ENCODE results near the gene OR2T11.
"Not testable (repeated sequence)": the region's sequence is repeated elsewhere in the genome, so short reads cannot be mapped to it uniquely, and the experiment has no call there.

OR2T11 gene, protein sequence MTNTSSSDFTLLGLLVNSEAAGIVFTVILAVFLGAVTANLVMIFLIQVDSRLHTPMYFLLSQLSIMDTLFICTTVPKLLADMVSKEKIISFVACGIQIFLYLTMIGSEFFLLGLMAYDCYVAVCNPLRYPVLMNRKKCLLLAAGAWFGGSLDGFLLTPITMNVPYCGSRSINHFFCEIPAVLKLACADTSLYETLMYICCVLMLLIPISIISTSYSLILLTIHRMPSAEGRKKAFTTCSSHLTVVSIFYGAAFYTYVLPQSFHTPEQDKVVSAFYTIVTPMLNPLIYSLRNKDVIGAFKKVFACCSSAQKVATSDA

DNA sequence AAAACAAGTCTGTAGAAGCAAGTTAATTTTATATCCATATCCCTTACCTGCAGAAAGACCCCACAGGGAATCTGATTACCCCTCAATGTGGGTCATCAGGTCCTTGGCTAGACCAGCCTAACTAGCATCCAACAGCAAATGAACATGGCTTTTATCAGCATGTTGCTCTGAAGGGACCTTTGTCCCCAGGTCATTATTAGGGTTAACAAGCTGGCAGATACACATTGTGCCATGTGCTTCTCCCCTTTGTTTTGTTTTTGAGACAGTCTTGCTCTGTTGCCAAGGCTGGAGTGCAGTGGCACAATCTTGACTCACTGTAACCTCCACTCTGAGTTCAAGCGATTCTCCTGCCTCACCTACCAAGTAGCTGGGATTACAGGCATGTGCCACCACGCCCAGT, at the start of gene OR2T11:
Gene OR2T11, minus strand, starts transcription at position 101 of the 400 bp plus-strand sequence. CDS start 7,963 bp downstream, outside the sequence.
- H3K27me3 ChIP-seq (ENCODE audit: control insufficient read depth, insufficient read depth, low read length); H3K36me3 ChIP-seq (ENCODE audit: control insufficient read depth, insufficient read depth, low read length); H3K4me1 ChIP-seq (ENCODE audit: control insufficient read depth, insufficient read depth, low read length); H3K9ac ChIP-seq (ENCODE audit: low read length); H3K4me3 ChIP-seq (ENCODE audit: low read length); H3K9me3 ChIP-seq (ENCODE audit: control insufficient read depth, low read length): not testable (repeated sequence)

DNA sequence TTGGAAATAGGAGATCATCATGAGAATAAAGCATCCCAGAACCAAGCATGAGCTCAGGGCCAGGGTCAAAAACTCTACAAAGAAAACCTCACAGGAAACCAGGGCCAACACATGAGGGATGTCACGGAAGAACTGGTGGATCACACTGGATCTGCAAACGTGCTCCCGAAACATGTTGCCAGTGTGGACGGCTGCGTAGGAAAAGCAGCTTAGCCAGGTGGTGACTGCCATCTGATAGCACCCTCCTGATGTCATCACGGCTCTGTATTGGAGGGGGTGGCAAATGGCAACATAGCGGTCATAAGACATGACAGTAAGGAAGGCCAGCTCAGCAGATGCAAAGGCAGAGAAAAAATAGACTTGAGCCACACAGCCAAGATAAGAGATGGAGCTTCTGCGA, 46.8 kb upstream of the OR2T11 start:
- Histone ChIP-seq H3K27me3 (ENCODE audit: control insufficient read depth, insufficient read depth, low read length) (no peaks in the 10 kb centered on the region), H3K9ac (ENCODE audit: low read length) (no peak overlapping the region), H3K36me3 (ENCODE audit: control insufficient read depth, insufficient read depth, low read length) (no peaks in the 10 kb centered on the region), H3K9me3 (ENCODE audit: control insufficient read depth, low read length) (no peaks in the 10 kb centered on the region), H3K4me1 (ENCODE audit: control insufficient read depth, insufficient read depth, low read length) (no peaks in the 10 kb centered on the region), H3K4me3 (ENCODE audit: low read length) (no peak overlapping the region)

DNA sequence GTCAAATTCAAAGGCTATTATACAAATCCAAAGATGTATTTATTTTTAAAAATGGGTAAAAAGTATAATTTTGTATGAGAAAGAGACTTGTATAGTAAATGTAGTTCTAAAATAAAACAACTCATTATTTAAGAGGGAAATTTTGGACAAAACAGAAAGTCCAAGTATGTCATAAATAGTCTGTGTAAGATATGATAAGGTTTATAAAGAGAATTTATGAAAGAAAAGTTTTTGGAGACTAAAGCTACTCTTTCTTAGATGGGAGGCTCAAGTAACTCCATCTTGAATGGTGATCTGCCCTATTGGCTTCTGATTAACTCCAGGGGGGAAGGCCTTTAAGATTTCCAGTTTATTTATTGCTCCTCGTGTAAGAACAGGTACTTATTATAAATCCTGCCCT, 35.1 kb upstream of the OR2T11 start:
- no peaks in the 10 kb centered on the region for H3K9me3 ChIP-seq (ENCODE audit: control insufficient read depth, low read length)
- no peaks in the 10 kb centered on the region for H3K27me3 ChIP-seq (ENCODE audit: control insufficient read depth, insufficient read depth, low read length)
- H3K4me3 ChIP-seq (ENCODE audit: low read length) = no peak overlapping the region
- no peaks in the 10 kb centered on the region for H3K36me3 ChIP-seq (ENCODE audit: control insufficient read depth, insufficient read depth, low read length)
- H3K9ac ChIP-seq (ENCODE audit: low read length) = no peak overlapping the region
- H3K4me1 ChIP-seq (ENCODE audit: control insufficient read depth, insufficient read depth, low read length) = no peaks in the 10 kb centered on the region

- H3K9ac ChIP-seq (ENCODE audit: low read length); H3K4me1 ChIP-seq (ENCODE audit: control insufficient read depth, insufficient read depth, low read length); H3K36me3 ChIP-seq (ENCODE audit: control insufficient read depth, insufficient read depth, low read length); H3K4me3 ChIP-seq (ENCODE audit: low read length); H3K27me3 ChIP-seq (ENCODE audit: control insufficient read depth, insufficient read depth, low read length); H3K9me3 ChIP-seq (ENCODE audit: control insufficient read depth, low read length): not testable (repeated sequence)
Measured at GRCh38 chr1:248663453-248664328, 28.8 kb upstream of the OR2T11 start.

DNA sequence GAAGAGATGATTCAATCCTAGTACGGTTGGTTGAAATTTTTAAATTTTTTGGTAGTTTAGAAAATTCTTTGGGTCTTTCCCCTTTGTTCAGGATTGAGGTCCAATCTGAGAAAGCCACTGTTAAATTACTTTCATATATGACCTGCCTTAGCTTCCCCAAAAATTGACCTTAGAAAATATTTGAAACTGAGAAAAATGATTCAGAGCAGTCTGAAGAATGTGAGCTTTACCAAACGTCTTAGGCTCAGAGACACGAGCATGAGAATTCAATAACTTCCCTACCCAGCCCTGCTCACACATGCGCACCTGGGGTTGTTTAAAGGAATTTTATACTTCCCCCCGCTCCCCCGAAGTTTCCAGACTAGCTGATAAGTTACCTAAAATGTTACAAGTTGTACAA, 21.9 kb upstream of the OR2T11 start:
- H3K36me3 ChIP-seq (ENCODE audit: control insufficient read depth, insufficient read depth, low read length); H3K9ac ChIP-seq (ENCODE audit: low read length); H3K27me3 ChIP-seq (ENCODE audit: control insufficient read depth, insufficient read depth, low read length); H3K9me3 ChIP-seq (ENCODE audit: control insufficient read depth, low read length); H3K4me3 ChIP-seq (ENCODE audit: low read length); H3K4me1 ChIP-seq (ENCODE audit: control insufficient read depth, insufficient read depth, low read length): not testable (repeated sequence)

- not testable (repeated sequence) for H3K36me3 ChIP-seq (ENCODE audit: control insufficient read depth, insufficient read depth, low read length); H3K9me3 ChIP-seq (ENCODE audit: control insufficient read depth, low read length); H3K27me3 ChIP-seq (ENCODE audit: control insufficient read depth, insufficient read depth, low read length); H3K4me3 ChIP-seq (ENCODE audit: low read length); H3K9ac ChIP-seq (ENCODE audit: low read length); H3K4me1 ChIP-seq (ENCODE audit: control insufficient read depth, insufficient read depth, low read length)
Measured at GRCh38 chr1:248655354-248655753, 20.5 kb upstream of the OR2T11 start, which contains the start of gene OR2T27. Gene OR2T27, minus strand, starts transcription at chr1:248655528. Its CDS starts 4,644 bp downstream, at chr1:248650884.

DNA sequence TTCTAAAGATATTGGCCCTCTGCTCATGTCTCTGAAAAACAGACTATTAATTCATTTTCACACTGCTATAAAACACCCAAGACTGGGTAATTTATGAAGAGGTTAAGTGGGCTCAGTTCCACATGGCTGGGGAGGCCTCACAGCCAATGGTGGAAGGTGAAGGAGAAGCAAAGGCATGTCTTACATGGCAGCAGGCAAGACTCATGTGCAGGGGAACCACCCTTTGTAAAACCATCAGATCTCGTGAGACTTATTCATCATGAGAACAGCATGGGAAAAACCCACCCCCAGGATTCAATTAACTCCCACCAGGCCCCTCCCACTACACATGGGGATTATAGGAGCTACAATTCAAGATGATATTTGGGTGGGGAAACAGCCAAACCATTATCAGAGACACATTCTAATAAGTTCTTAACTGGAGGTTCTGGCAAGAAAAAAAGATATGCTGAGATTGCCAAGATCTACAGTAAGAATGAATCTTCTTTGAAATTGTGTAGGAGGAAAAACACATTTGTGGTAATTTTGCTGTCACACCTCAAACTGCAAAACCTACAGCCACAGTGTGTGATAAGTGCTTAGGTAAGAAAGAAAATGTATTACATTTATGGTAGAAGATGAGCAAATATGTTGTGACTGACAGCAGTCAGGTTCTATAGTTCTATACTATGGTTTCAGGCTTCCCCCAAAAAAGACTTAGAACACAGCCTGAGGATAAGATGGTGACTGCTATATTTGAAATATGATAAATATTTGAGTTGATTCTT, 14.1 kb upstream of the OR2T11 start:
- not testable (repeated sequence) for H3K36me3 ChIP-seq (ENCODE audit: control insufficient read depth, insufficient read depth, low read length); H3K27me3 ChIP-seq (ENCODE audit: control insufficient read depth, insufficient read depth, low read length); H3K9me3 ChIP-seq (ENCODE audit: control insufficient read depth, low read length); H3K4me1 ChIP-seq (ENCODE audit: control insufficient read depth, insufficient read depth, low read length); H3K9ac ChIP-seq (ENCODE audit: low read length); H3K4me3 ChIP-seq (ENCODE audit: low read length)

DNA sequence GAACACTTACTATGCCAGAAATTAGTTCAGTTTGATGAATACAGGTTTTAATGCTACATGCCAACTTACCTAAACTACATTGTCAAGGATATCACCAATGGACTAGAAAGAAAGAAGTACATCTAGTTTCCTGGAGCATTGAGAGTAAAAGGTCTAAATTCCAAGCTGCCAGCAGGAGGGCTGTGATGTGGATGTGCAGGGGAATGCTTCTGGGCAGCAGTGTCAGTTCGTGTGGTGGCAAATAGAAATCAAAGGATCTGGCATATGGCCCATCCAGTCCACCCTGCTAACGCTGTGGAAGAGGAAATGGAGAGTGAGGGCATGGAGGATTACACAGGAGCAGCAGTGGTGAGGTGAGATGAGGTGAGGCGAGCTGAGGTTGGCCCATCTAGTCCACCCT, 10.3 kb upstream of the OR2T11 start, which contains the start of gene OR2T35:
Gene OR2T35, minus strand, starts transcription at position 101 of the 400 bp plus-strand sequence. CDS start 6,020 bp downstream, outside the sequence.
- H3K36me3 ChIP-seq (ENCODE audit: control insufficient read depth, insufficient read depth, low read length); H3K9ac ChIP-seq (ENCODE audit: low read length); H3K4me3 ChIP-seq (ENCODE audit: low read length); H3K27me3 ChIP-seq (ENCODE audit: control insufficient read depth, insufficient read depth, low read length); H3K9me3 ChIP-seq (ENCODE audit: control insufficient read depth, low read length); H3K4me1 ChIP-seq (ENCODE audit: control insufficient read depth, insufficient read depth, low read length): not testable (repeated sequence)

- H3K9ac ChIP-seq (ENCODE audit: low read length); H3K9me3 ChIP-seq (ENCODE audit: control insufficient read depth, low read length); H3K27me3 ChIP-seq (ENCODE audit: control insufficient read depth, insufficient read depth, low read length); H3K4me1 ChIP-seq (ENCODE audit: control insufficient read depth, insufficient read depth, low read length); H3K4me3 ChIP-seq (ENCODE audit: low read length); H3K36me3 ChIP-seq (ENCODE audit: control insufficient read depth, insufficient read depth, low read length): not testable (repeated sequence)
Measured at GRCh38 chr1:248642971-248643651, 8.2 kb upstream of the OR2T11 start.

GRCh38 chr1:248641583-248641982, 6.7 kb upstream of the OR2T11 start:
- not testable (repeated sequence) for H3K36me3 ChIP-seq (ENCODE audit: control insufficient read depth, insufficient read depth, low read length); H3K9ac ChIP-seq (ENCODE audit: low read length); H3K4me3 ChIP-seq (ENCODE audit: low read length); H3K27me3 ChIP-seq (ENCODE audit: control insufficient read depth, insufficient read depth, low read length); H3K9me3 ChIP-seq (ENCODE audit: control insufficient read depth, low read length); H3K4me1 ChIP-seq (ENCODE audit: control insufficient read depth, insufficient read depth, low read length)

DNA sequence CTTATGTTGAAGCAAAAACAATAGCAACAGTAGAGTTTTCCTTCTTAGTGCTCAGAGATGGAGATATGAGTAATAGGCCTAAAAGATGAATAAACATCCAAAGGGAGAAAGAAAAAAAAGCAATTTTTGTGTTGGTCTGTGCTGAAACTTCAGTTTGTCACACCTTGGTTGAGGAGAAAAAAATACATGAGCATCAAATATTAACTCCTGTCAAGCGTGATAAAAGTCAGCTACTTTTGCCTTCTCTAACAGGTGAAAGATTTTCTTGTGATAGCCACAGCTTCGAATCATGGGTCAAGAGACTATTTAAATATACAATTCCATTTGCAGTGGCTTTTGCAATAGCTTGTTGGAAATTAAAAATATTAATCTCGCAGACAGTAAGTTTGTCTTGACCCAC, 6.0 kb upstream of the OR2T11 start:
- not testable (repeated sequence) for H3K36me3 ChIP-seq (ENCODE audit: control insufficient read depth, insufficient read depth, low read length); H3K9me3 ChIP-seq (ENCODE audit: control insufficient read depth, low read length); H3K9ac ChIP-seq (ENCODE audit: low read length); H3K4me1 ChIP-seq (ENCODE audit: control insufficient read depth, insufficient read depth, low read length); H3K27me3 ChIP-seq (ENCODE audit: control insufficient read depth, insufficient read depth, low read length); H3K4me3 ChIP-seq (ENCODE audit: low read length)
